HG03039 (cell line): ENCODE measurements around the gene NFS1.
"Not testable (repeated sequence)": the region's sequence is repeated elsewhere in the genome, so short reads cannot be mapped to it uniquely, and the experiment has no call there.

Experiments used
- ATAC-seq: cut with Tn5 transposase; IDR thresholded peaks from one replicate; pipeline ENCODE4 v1.9.1; 2021; ENCODE audit warnings: mild to moderate bottlenecking, moderate library complexity; ENCODE audit not compliant: unreplicated experiment

The NFS1 gene

GRCh38 chr20:35729836-35730582, 30.9 kb upstream of the NFS1 start:
- no peak for ATAC-seq

DNA sequence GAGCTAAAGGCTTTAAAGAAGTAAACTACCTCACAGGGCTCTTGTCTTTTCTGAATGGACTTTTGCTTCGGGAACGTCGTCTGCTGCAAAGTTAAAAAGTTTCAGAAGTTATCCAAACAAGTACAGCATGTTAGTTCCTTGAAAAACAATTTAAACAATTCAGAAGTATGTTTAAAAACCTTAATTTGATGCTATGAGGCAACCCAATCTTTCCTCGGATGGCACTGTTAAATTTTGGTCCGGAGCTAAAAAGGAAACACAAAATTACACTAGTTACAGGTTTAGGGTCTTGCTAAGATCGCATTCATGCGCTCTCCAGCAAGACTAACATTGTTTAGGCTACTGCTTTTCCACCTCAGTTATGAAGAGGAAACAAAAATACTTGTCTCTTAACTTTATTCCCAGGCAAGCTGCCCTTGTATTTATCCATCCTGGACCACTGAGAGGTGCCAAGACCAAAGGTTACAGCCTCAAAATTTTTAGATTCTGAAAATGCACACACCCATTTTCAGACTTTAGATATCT, 30.2 kb upstream of the NFS1 start:
- ATAC-seq: no peak

- ATAC-seq: no peak
Observed at GRCh38 chr20:35726842-35727711, 27.9 kb upstream of the NFS1 start.

- no peak for ATAC-seq
Observed at GRCh38 chr20:35724321-35725230, 25.4 kb upstream of the NFS1 start.

DNA sequence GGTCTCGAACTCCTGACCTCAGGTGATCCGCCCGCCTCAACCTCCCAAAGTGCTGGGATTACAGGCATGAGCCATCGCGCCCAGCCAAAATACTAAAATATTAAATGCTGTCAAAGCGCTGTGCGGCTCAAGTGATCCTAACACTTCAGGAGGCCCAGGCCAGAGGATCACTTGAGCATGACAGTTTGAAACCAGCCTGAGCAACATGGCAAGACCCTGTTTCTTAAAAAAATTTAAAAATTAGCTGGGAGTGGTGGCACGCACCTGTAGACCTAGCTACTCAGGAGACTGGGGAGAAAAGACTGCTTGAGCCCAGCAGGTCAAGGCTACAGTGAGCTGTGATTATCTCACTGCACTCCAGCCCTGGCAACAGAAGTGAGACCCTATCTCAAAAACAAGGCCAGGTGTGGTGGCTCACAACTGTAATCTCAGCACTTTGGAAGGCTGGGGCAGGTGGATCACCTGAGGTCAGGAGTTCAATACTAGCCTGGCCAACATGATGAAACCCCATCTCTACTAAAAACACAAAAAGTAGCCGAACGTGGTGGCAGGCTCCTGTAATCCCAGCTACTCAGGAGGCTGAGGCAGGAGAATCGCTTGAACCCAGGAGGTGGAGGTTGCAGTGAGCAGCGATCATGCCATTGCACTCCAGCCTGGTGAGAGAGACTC, 24.6 kb upstream of the NFS1 start:
- not testable (repeated sequence) for ATAC-seq

DNA sequence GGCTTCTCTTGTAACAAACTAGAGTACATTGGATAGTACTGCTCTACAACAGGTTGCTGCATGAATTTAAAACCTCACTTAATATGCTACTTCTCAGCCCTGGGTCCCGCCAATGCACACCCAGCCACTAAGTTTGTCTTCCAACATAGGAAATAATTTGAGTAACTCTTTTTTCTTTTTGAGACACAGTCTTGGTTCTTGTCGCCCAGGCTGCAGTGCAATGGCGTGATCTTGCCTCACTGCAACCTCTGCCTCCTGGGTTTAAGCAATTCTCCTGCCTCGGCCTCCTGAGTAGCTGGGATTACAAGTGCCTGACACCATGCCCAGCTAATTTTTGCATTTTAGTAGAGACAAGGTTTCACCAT, 24.1 kb upstream of the NFS1 start:
- ATAC-seq: not testable (repeated sequence)

DNA sequence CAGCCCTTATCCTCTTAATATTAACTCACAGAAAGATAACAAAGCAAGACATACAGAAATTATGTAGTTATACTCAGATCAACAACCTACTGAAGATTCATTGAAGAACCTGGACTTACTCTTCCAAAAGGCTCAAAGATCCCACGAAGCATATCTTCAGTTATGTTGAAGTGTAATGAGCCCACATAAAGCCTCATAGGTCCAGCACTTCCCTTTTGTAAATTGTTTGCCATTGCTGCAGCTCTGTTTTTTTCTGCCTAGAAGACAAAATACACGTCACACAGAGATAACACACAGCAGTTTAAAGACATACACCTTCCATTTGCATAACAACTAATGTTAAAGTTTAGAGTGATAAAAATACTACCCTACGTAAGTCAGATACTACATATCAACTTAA, 22.5 kb upstream of the NFS1 start:
- ATAC-seq: no peak

DNA sequence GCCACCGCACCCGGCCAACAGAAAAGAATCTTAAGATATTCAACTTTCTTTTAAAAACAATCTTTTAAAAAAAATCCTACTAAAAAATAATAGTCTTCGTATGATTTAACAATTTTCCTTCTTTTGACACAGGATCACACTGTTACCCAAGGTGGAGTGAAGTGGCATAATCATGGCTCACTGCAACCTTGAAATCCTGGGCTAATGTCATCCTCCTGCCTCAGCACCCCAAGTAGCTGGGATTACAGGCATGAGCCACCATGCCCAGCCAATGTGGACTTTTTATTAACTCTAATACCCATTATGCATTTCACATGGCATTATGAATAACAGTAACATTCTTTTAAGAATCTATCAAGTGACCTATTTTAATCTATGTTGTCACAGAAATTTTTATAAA, 22.1 kb upstream of the NFS1 start:
- ATAC-seq: no peak

DNA sequence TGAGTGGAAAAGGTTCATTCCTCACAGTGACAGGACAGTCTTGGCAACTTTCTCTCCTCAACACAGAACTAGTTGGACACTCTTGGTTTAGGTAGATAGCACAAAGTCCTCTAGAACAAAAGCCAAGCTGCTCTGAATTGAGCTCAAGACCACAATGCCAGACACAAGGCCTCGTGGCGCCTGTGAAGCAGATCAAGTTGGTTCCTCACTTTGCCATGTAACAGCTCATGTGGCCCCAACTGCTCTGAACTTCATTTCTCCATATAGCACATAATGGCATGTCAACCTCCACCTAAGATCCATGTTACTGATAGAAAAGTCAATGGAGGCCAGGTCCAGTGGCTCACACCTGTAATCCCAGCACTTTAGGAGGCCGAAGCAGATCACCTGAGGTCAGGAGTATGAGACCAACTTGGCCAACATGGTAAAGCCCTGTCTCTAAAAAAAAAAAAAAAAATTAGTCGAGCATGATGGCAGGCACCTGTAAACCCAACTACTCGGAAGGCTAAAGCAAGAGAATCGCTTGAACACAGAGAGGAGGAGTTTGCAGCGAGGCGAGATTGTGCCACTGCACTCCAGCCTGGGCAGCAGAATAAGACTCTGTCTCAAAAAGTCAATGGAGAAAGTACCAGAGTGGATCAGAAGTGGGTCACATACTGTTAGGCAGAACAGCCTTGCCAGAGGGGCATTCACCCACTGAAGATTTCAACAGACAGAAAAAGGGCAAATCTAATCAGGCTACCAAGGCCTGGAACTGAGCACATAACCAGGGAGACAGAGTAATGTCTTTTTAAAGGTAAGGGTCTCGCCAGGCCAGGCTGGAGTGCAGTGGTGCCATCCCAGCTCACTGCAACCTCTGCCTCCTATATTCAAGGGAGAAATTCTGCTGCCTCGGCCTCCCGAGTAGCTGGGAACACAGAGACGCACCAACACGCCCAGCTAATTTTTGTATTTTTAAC, 21.3 kb upstream of the NFS1 start:
- ATAC-seq: no peak

DNA sequence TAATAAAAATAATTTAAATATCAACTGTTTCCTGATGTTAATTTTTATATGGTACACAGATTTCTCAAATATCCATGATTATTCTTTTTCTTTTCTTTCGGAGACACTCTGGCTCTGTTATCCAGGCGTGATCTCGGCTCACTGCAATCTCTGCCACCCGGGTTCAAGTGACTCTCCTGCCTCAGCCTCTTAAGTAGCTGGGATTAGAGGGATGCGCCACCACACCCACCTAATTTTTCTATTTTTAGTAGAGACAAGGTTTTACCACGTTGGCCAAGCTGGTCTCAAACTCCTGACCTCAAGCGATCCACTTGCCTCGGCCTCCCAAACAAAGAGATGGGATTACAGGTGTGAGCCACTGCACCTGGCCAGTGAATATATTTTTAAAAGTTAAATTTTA, 20.6 kb upstream of the NFS1 start:
- no peak for ATAC-seq

- no peak for ATAC-seq
Observed at GRCh38 chr20:35718972-35719635, 20.0 kb upstream of the NFS1 start.

DNA sequence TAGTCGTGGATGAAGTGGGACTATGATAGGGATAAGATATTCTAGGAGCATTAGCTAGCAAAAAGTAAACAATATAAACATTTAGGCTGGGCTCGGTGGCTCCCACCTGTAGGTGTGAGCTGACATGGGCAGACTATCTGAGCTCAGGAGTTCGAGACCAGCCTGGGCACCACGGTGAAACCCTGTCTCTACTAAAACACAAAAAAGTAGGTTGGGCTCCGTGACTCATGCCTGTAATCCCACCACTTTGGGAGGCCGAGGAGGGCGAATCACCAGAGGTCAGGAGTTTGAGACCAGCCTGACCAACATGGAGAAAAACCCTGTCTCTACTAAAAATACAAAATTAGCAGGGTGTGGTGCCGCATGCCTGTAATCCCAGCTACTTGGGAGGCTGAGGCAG, 19.2 kb upstream of the NFS1 start:
- not testable (repeated sequence) for ATAC-seq

DNA sequence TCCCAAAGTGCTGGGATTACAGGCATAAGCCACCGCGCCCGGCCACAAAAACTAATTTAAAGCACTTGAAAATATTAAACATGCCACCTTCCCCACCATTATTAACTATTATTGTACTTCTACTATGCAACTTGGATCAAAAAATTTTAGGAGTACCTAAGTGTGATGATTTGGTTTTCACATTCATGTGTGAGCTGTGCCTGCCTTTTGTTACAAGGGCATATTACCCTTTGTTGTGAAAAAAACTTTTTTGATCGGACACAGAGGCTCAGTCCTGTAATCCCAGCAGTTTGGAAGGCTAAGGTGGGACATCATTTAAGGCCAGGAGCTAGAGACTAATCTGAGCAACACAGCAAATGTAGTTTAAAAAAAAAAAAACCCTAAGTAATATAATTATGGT, 17.2 kb upstream of the NFS1 start:
- no peak for ATAC-seq

DNA sequence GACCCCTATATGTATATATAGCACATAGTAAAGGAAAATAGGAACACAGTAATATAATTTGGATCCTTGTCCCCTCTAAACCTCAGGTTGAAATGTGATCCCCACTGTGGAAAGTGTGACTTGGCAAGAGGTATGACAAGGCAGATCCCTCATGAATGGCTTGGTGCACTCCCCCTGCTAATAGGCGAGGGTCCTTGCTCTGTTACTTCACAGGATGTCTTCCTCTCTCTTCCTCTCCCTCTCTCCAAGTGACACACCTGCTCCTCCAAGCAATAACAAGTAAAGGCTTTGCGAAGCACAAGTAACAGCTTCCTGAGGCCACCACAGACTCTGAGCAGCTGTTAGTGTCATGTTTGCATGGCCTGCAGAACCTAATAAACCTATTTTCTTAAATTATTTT, 16.5 kb upstream of the NFS1 start:
- no peak for ATAC-seq

GRCh38 chr20:35714127-35714526, 15.0 kb upstream of the NFS1 start:
- no peak for ATAC-seq

GRCh38 chr20:35713120-35713519, 14.0 kb upstream of the NFS1 start:
- ATAC-seq: not testable (repeated sequence)

DNA sequence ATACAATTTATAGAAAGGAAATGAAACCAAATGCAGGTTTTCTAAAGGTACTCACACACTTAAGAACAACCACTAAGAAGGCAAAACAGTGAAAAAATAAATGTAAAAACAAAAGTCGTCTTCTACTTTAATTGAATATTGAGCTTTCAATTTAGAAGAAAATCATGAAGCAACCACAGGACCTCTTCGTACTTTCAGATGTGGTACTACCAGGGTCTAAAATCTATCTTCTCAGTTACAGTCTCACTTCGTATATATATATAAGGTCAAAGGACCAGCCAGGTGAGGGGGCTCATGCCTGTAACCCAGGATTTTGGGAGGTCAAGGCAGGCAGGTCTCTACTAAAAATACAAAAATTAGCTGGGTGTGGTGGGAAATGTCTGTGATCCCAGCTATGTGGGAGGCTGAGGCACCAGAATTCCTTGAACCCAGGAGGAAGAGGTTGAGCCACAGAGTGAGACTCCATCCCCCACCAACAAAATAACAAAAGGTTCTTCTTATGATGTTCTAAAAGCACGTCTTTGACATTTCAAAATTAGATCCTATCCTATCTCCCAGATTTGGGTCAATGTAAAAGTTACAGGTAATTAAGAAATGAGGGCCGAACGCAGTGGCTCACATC, 12.5 kb upstream of the NFS1 start:
- no peak for ATAC-seq

GRCh38 chr20:35710884-35711587, 11.9 kb upstream of the NFS1 start:
- no peak for ATAC-seq
